Brain microvascular endothelial cell (primary cell): ENCODE measurements around the gene DSG4.
"Not testable (repeated sequence)": the region's sequence is repeated elsewhere in the genome, so short reads cannot be mapped to it uniquely, and the experiment has no call there.

Experiments used
- DNase-seq: peaks from one replicate; pipeline ENCODE4 v3.0.0-alpha.2; 2020
- H3K27ac ChIP-seq: fragments of 250-450 bp; sonication (Bioruptor Pico); 2 replicates; pipeline ENCODE4 v1.5.1; 2020; ENCODE audit warnings: mild to moderate bottlenecking, moderate library complexity
- H3K27me3 ChIP-seq: fragments of 250-450 bp; sonication (Bioruptor Pico); replicated peaks from 2 replicates; pipeline ENCODE4 v1.5.1; 2020; ENCODE audit warnings: mild to moderate bottlenecking
- H3K36me3 ChIP-seq: fragments of 250-450 bp; sonication (Bioruptor Pico); replicated peaks from 2 replicates; pipeline ENCODE4 v1.5.1; 2020; ENCODE audit warnings: mild to moderate bottlenecking
- H3K4me3 ChIP-seq: 2 replicates; pipeline ENCODE4 v1.5.1; 2011; ENCODE audit warnings: low read depth, mild to moderate bottlenecking, control low read depth, low read length, moderate library complexity
- in situ Hi-C: cut with HindIII; loops from 2 replicates; pipeline ENCODE4 v1.10.0; 2017; ENCODE audit warnings: low sequenced_read_pairs, low pct_ligation_motif_present
- TF ChIP-seq, protein P1 (sequence below): IDR thresholded peaks from 2 replicates; pipeline ENCODE4 v1.5.1; 2011; ENCODE audit warnings: low read depth, mild to moderate bottlenecking, moderate library complexity, low read length, control low read depth, inconsistent platforms; ENCODE audit errors: missing control alignments

DSG4 gene, protein sequence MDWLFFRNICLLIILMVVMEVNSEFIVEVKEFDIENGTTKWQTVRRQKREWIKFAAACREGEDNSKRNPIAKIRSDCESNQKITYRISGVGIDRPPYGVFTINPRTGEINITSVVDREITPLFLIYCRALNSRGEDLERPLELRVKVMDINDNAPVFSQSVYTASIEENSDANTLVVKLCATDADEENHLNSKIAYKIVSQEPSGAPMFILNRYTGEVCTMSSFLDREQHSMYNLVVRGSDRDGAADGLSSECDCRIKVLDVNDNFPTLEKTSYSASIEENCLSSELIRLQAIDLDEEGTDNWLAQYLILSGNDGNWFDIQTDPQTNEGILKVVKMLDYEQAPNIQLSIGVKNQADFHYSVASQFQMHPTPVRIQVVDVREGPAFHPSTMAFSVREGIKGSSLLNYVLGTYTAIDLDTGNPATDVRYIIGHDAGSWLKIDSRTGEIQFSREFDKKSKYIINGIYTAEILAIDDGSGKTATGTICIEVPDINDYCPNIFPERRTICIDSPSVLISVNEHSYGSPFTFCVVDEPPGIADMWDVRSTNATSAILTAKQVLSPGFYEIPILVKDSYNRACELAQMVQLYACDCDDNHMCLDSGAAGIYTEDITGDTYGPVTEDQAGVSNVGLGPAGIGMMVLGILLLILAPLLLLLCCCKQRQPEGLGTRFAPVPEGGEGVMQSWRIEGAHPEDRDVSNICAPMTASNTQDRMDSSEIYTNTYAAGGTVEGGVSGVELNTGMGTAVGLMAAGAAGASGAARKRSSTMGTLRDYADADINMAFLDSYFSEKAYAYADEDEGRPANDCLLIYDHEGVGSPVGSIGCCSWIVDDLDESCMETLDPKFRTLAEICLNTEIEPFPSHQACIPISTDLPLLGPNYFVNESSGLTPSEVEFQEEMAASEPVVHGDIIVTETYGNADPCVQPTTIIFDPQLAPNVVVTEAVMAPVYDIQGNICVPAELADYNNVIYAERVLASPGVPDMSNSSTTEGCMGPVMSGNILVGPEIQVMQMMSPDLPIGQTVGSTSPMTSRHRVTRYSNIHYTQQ

DNA sequence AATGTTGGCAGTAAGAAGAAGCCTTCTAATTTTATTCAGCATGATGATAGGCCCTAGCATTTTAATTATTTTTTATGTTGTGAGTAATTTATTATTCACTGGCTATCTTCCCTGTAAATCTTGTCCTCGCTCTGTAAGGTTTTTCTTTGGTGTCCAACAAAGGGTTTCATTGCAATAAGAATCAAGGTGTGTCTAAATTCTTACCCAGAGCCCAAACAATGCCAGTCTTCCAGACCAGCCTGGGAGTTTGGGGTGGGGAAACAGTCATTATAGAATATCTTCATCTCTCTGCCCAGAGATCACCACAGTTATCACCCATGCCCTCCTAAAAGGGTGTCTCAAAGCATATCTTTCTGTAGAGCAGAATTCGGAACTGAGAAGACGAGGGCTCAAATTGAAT, at the start of gene DSG4:
Gene DSG4 (plus strand): TSS at position 301 of the 400 bp plus-strand sequence. CDS start 135 bp downstream, outside the sequence.
- in situ Hi-C loops: no loop called here
- no peaks in the 10 kb centered on the region for H3K27me3 ChIP-seq
- no peaks in the 10 kb centered on the region for H3K36me3 ChIP-seq
- DNase-seq: no peak
- H3K27ac ChIP-seq: no peak within 1 kb of the TSS
- H3K4me3 ChIP-seq: no peak within 1 kb of the TSS
- TF ChIP-seq, protein P1, sequence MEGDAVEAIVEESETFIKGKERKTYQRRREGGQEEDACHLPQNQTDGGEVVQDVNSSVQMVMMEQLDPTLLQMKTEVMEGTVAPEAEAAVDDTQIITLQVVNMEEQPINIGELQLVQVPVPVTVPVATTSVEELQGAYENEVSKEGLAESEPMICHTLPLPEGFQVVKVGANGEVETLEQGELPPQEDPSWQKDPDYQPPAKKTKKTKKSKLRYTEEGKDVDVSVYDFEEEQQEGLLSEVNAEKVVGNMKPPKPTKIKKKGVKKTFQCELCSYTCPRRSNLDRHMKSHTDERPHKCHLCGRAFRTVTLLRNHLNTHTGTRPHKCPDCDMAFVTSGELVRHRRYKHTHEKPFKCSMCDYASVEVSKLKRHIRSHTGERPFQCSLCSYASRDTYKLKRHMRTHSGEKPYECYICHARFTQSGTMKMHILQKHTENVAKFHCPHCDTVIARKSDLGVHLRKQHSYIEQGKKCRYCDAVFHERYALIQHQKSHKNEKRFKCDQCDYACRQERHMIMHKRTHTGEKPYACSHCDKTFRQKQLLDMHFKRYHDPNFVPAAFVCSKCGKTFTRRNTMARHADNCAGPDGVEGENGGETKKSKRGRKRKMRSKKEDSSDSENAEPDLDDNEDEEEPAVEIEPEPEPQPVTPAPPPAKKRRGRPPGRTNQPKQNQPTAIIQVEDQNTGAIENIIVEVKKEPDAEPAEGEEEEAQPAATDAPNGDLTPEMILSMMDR: no peak

DNA sequence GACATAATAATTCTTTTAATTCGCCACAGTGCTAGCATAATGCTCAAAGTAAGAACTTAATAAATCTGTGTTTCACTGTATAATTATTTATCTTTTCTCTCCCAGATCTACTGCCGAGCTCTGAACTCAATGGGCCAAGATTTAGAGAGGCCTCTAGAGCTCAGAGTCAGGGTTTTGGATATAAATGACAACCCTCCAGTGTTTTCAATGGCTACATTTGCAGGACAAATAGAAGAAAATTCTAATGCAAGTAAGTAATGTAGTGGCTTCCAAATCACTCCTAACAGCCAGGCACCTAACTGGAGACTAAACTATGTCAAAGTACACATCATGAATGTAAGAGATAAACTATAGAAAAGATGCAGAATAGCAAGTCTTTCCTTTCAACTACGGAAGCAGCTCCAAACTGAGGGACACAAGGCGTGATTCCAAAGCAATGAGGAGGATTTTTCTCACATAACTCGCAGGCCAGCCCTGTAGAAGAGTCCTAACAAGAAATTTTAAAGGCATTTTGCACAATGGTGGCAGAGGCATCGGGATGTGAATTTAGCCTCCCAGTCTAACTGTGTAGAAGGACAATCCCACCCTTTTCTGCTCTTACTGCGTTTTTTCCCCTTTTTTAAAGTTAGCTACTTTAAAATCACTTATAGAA, 46.7 kb upstream of the DSG4 start:
- TF ChIP-seq, protein P1: no peak
- in situ Hi-C loops: no loop called here

DNA sequence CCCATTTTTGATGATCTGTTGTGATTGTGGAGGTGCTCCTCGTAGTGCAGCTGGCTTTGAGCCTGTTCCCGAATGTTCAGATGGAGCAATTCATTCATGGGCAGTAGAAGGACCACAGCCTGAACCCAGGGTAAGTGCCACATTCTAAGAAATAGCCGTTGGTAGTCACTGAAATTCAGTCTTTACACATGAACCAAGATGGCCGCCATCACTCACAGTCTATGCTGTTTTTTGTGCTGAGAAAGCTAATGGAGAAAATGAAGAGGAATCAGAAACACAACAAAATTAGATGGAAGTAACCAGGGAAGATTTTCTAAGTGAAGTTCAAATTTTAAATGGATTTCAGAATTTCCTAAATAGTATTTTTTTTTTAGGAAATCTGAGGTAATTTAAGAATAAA, 33.1 kb upstream of the DSG4 start:
- in situ Hi-C loops: no loop called here
- TF ChIP-seq, protein P1: no peak

More for the DNA sequence above, 46.7 kb upstream of the DSG4 start:
- Histone ChIP-seq H3K36me3 (no peaks in the 10 kb centered on the region), H3K27ac (no peak overlapping the region), H3K27me3 (no peaks in the 10 kb centered on the region), H3K4me3 (no peak overlapping the region)
- DNase-seq: no peak

DNA sequence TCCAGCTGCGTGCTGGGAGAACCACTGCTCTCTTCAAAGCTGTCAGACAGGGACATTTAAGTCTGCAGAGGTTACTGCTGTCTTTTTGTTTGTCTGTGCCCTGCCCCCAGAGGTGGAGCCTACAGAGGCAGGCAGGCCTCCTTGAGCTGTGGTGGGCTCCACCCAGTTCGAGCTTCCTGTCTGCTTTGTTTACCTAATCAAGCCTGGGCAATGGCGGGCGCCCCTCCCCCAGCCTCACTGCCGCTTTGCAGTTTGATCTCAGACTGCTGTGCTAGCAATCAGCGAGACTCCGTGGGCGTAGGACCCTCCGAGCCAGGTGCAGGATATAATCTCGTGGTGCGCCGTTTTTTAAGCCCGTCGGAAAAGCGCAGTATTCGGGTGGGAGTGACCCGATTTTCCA, 23.2 kb upstream of the DSG4 start:
- H3K27me3 ChIP-seq, DNase-seq, in situ Hi-C loops, H3K27ac ChIP-seq, H3K4me3 ChIP-seq, H3K36me3 ChIP-seq: not testable (repeated sequence)

More for the DNA sequence above, 33.1 kb upstream of the DSG4 start:
- no peaks in the 10 kb centered on the region for H3K36me3 ChIP-seq
- H3K27ac ChIP-seq: no peak overlapping the region
- H3K4me3 ChIP-seq: no peak overlapping the region
- no peak for DNase-seq
- no peaks in the 10 kb centered on the region for H3K27me3 ChIP-seq

DNA sequence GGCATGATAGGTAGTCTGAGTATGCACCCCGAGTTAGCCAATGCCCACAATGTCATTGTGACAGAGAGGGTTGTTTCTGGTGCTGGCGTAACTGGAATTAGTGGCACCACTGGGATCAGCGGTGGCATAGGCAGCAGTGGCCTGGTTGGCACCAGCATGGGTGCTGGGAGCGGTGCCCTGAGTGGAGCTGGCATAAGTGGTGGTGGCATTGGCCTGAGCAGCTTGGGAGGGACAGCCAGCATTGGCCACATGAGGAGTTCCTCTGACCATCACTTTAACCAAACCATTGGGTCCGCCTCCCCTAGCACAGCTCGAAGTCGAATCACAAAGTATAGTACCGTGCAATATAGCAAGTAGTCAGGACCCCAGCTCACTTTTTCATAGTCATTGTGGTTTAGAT, 21.6 kb upstream of the DSG4 start:
- no peak overlapping the region for H3K4me3 ChIP-seq
- in situ Hi-C loops: no loop called here
- no peak overlapping the region for H3K27ac ChIP-seq
- TF ChIP-seq, protein P1: no peak
- H3K27me3 ChIP-seq: no peaks in the 10 kb centered on the region
- no peak for DNase-seq
- H3K36me3 ChIP-seq: no peaks in the 10 kb centered on the region

DNA sequence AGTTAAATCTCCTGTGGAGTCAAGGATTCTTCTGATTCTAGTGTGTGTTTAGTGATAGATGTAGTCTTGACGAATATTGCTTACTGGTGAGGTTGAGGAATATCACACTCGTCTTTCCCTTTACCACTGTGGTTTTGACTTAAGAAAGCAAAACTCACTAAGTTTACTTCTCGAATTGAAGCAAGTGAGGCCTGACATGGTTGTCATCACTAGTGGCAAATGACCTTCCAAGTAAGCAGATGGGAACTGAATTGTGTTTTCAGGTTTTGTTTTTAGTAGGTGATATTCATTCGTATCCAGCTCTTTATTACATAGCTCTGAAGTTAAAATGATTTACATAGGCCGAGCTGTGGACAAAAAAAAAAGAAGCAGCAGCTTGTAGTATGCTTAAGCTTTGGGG, 20.6 kb upstream of the DSG4 start:
- Histone ChIP-seq H3K27ac (no peak overlapping the region), H3K36me3 (no peaks in the 10 kb centered on the region), H3K4me3 (no peak overlapping the region), H3K27me3 (no peaks in the 10 kb centered on the region)
- in situ Hi-C loops: no loop called here
- DNase-seq: no peak
- TF ChIP-seq, protein P1: no peak
